HepG2 (cell line): ENCODE measurements around the gene S100Z. TPM values are rescaled to one million over a fixed set of nuclear protein-coding genes. Genes with fewer than 3 reads are reported as not detected.

Source experiments
- ATAC-seq: fragments of 200-7000 bp; cut with Tn5 transposase; 3 replicates; pipeline ENCODE4 v1.9.1; 2020; ENCODE audit warnings: mild to moderate bottlenecking, moderate library complexity
- BruUV-seq: library from RNA; stranded (reverse); fragments of 400-500 nt; replicated peaks from 2 replicates; lab custom pipeline; 2021; lab: Mats Ljungman, UMichigan
- CTCF ChIA-PET: fragments of 300-600 bp; formaldehyde crosslinking; extraction: SDS; loops from one replicate; lab custom pipeline; 2021; ENCODE audit warnings: low total read pairs, inconsistent platforms, low intra/inter-chr PET ratio; lab: Yijun Ruan, JAX
- POLR2A ChIA-PET: fragments of 350-600 bp; sonication (Branson Sonifier 250); formaldehyde crosslinking; loops from one replicate; lab custom pipeline; 2020; ENCODE audit warnings: antibody characterized with exemption, inconsistent platforms; lab: Yijun Ruan, JAX
- DNase-seq: peaks from one replicate; pipeline ENCODE4 v3.0.0-alpha.2; 2015; ENCODE audit warnings: low spot score
- FAIRE-seq: peaks from 3 replicates; lab custom pipeline; 2011; peaks lifted over from hg19 to GRCh38; lab: Jason Lieb, UNC
- H2AFZ ChIP-seq: one replicate; pipeline ENCODE4 v1.6.1; 2011; ENCODE audit warnings: low read length, inconsistent platforms
- H3K27ac ChIP-seq: fragments of 300-600 bp; 3 replicates; pipeline ENCODE4 v1.8.0; 2011; ENCODE audit warnings: mixed run types, mild to moderate bottlenecking, mixed read lengths, low read length, inconsistent platforms; ENCODE audit not compliant: insufficient read depth; ENCODE audit errors: extremely low read length
- H3K27me3 ChIP-seq, 2 experiments: fragments of 200-600 bp in 1 of 2; 2 replicates in 1 of 2; 3 replicates in 1 of 2; pipeline versions ENCODE4 v1.6.0 to v1.8.0; 2011; ENCODE audit warnings: low read length in 2 of 2, mild to moderate bottlenecking in 2 of 2, moderate library complexity in 2 of 2, inconsistent platforms in 1 of 2; ENCODE audit not compliant: insufficient read depth in 2 of 2, control insufficient read depth in 1 of 2
- H3K36me3 ChIP-seq, 2 experiments: fragments of 200-600 bp in 1 of 2; replicated peaks in 1 of 2; 2 replicates in 1 of 2; 3 replicates in 1 of 2; pipeline versions ENCODE4 v1.5.1 to v1.8.0; 2011; ENCODE audit warnings: low read length in 2 of 2, inconsistent platforms in 1 of 2; ENCODE audit not compliant: insufficient read depth in 2 of 2, control insufficient read depth in 1 of 2
- H3K4me1 ChIP-seq: 2 replicates; pipeline ENCODE4 v1.5.1; 2012; ENCODE audit warnings: low read length, inconsistent platforms; ENCODE audit not compliant: insufficient read depth
- H3K4me2 ChIP-seq: 2 replicates; pipeline ENCODE4 v1.6.0; 2011; ENCODE audit warnings: low read depth, low read length, inconsistent platforms
- H3K4me3 ChIP-seq, 3 experiments: fragments of 200-600 bp in 1 of 3; sonication (generic), shearing (Covaris generic) in 1 of 3; replicated peaks in 1 of 3; 2 replicates each; pipeline ENCODE4 v1.5.1; 2011 to 2016; ENCODE audit warnings: low read length in 3 of 3, inconsistent platforms in 2 of 3, low read depth in 2 of 3, mild to moderate bottlenecking in 2 of 3, control low read depth in 1 of 3, mixed read lengths in 1 of 3; ENCODE audit not compliant: insufficient read depth in 1 of 3
- H3K79me2 ChIP-seq: one replicate; pipeline ENCODE4 v1.6.1; 2011; ENCODE audit warnings: low read length, inconsistent platforms; ENCODE audit not compliant: insufficient read depth
- H3K9ac ChIP-seq: 2 replicates; pipeline ENCODE4 v1.6.0; 2011; ENCODE audit warnings: mild to moderate bottlenecking, low read depth, low read length, inconsistent platforms; ENCODE audit not compliant: insufficient read depth
- H3K9me3 ChIP-seq: 2 replicates; pipeline ENCODE4 v1.5.1; 2012; ENCODE audit warnings: mild to moderate bottlenecking, low read length
- H4K20me1 ChIP-seq: 2 replicates; pipeline ENCODE4 v1.6.0; 2011; ENCODE audit warnings: inconsistent platforms, mild to moderate bottlenecking, low read length, moderate library complexity; ENCODE audit not compliant: insufficient read depth
- AGO1 ChIP-seq: fragments of 200-400 bp; formaldehyde crosslinking; IDR thresholded peaks from 2 replicates; pipeline ENCODE4 v1.6.1; 2017; ENCODE audit warnings: mild to moderate bottlenecking, low read depth, low read length, moderate library complexity; ENCODE audit not compliant: poor library complexity, severe bottlenecking
- XBP1 ChIP-seq: sonication (generic); formaldehyde crosslinking; IDR thresholded peaks from 2 replicates; pipeline ENCODE4 v1.5.0; 2020; ENCODE audit warnings: missing genetic modification reagents
- ZBTB3 ChIP-seq: sonication (generic); formaldehyde crosslinking; IDR thresholded peaks from 2 replicates; pipeline ENCODE4 v1.4.0; 2020; ENCODE audit warnings: low read depth, mild to moderate bottlenecking, moderate library complexity, missing genetic modification reagents, borderline replicate concordance
- WGBS: methylation state at CpG from one replicate; pipeline ENCODE4 v1.1.6; 2017; ENCODE audit warnings: low lambda C conversion rate; 5-methylcytosine and 5-hydroxymethylcytosine counted together
- in situ Hi-C: cut with HindIII; loops from 2 replicates; pipeline ENCODE4 v1.10.0; 2017; ENCODE audit warnings: low pct_unique_long_range_greater_than_20kb; ENCODE audit not compliant: extremely low pct_ligation_motif_present
- intact Hi-C: fragments of 100-400 bp; cut with micrococcal nuclease; formaldehyde crosslinking; loops from one replicate; pipeline ENCODE4 v1.10.0; 2022; ENCODE audit not compliant: unreplicated experiment
- polyA plus RNA-seq, 8 experiments: library from polyadenylated mRNA; depleted of rRNA in 3 of 8; stranded (reverse) in 7 of 8; unstranded in 1 of 8; fragments of >200 nt; fragmentation: Illumina TruSeq in 4 of 8; extraction: Trizol in 4 of 8; gene quantifications; 2 replicates each; pipeline versions ENCODE4 v1.2.1 to v1.2.3, GENCODE V29; 2011 to 2016; ENCODE audit warnings: low read depth in 4 of 8, missing spikeins in 1 of 8, mixed read lengths in 1 of 8; ENCODE audit not compliant: insufficient read depth in 1 of 8
- total RNA-seq, 5 experiments: library from RNA; depleted of rRNA; stranded (reverse); fragments of >200 nt; fragmentation: Illumina TruSeq; extraction: Trizol; gene quantifications; 2 replicates each; pipeline ENCODE4 v1.2.3, GENCODE V29; 2016; ENCODE audit warnings: low read depth in 1 of 5
- TF ChIP-seq, protein P1 (sequence below): sonication (generic); formaldehyde crosslinking; IDR thresholded peaks from 2 replicates; pipeline ENCODE4 v1.4.0; 2020; ENCODE audit warnings: missing genetic modification reagents
- TF ChIP-seq, protein P2 (sequence below): sonication (generic); formaldehyde crosslinking; IDR thresholded peaks from 2 replicates; pipeline ENCODE4 v1.4.0; 2020; ENCODE audit warnings: missing genetic modification reagents
- TF ChIP-seq, protein P3 (sequence below): sonication (generic); formaldehyde crosslinking; IDR thresholded peaks from 2 replicates; pipeline ENCODE4 v1.5.1; 2020; ENCODE audit warnings: mild to moderate bottlenecking, missing genetic modification reagents

Gene S100Z
- total and polyA plus RNA-seq, 2 of the 13 experiments (the other 11 are each of a cell fraction or from before 2014, with no cell fraction given), result 0.22 TPM; not detected in 1

DNA sequence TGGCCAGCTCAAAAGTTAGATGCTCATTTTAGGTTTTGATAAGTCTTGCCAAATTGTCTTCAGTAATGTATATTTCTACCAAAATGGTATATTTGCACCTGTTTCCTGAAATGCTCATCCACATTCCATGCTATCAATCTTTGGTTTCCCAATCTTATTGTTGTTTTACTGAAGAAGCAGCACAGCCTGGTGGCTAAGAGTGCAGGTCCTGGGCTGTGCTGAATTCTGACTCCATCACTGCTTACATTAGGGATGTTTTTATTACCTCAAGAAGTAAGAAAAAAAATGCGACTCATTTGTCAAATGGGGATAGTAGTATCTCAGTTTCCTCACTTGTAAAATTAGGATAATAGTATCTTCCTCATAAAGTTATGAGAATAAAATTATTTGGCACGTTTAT lies 13.6 kb upstream of the S100Z start:
- in situ Hi-C loops (no loop called here), intact Hi-C loops (no loop called here)
- H3K27ac ChIP-seq, result no peak overlapping the region
- H3K4me2 ChIP-seq, result no peak overlapping the region
- no peak overlapping the region for H2AFZ ChIP-seq
- no peak for TF ChIP-seq AGO1
- TF ChIP-seq, protein P1, sequence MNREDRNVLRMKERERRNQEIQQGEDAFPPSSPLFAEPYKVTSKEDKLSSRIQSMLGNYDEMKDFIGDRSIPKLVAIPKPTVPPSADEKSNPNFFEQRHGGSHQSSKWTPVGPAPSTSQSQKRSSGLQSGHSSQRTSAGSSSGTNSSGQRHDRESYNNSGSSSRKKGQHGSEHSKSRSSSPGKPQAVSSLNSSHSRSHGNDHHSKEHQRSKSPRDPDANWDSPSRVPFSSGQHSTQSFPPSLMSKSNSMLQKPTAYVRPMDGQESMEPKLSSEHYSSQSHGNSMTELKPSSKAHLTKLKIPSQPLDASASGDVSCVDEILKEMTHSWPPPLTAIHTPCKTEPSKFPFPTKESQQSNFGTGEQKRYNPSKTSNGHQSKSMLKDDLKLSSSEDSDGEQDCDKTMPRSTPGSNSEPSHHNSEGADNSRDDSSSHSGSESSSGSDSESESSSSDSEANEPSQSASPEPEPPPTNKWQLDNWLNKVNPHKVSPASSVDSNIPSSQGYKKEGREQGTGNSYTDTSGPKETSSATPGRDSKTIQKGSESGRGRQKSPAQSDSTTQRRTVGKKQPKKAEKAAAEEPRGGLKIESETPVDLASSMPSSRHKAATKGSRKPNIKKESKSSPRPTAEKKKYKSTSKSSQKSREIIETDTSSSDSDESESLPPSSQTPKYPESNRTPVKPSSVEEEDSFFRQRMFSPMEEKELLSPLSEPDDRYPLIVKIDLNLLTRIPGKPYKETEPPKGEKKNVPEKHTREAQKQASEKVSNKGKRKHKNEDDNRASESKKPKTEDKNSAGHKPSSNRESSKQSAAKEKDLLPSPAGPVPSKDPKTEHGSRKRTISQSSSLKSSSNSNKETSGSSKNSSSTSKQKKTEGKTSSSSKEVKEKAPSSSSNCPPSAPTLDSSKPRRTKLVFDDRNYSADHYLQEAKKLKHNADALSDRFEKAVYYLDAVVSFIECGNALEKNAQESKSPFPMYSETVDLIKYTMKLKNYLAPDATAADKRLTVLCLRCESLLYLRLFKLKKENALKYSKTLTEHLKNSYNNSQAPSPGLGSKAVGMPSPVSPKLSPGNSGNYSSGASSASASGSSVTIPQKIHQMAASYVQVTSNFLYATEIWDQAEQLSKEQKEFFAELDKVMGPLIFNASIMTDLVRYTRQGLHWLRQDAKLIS, result no peak
- no peaks in the 10 kb centered on the region for H4K20me1 ChIP-seq
- H3K27me3 ChIP-seq, result no peaks in the 10 kb centered on the region
- ChIA-PET CTCF (no interaction called here), POLR2A (no interaction called here)
- no peak for FAIRE-seq
- ATAC-seq, result no peak
- BruUV-seq, result no TSS peak
- no peaks in the 10 kb centered on the region for H3K79me2 ChIP-seq
- WGBS, result 81% methylated on average over 2 of the region's 2 CpGs
- no peak overlapping the region for H3K4me3 ChIP-seq
- no peak for DNase-seq
- H3K36me3 ChIP-seq, result 0 out of 5 replicates have a peak, but pooled peaks cover 1 to 6% of the 10 kb centered on the region in 2 experiments
- H3K9ac ChIP-seq, result no peak overlapping the region
- H3K4me1 ChIP-seq, result no peaks in the 10 kb centered on the region
- H3K9me3 ChIP-seq, result no peaks in the 10 kb centered on the region

DNA sequence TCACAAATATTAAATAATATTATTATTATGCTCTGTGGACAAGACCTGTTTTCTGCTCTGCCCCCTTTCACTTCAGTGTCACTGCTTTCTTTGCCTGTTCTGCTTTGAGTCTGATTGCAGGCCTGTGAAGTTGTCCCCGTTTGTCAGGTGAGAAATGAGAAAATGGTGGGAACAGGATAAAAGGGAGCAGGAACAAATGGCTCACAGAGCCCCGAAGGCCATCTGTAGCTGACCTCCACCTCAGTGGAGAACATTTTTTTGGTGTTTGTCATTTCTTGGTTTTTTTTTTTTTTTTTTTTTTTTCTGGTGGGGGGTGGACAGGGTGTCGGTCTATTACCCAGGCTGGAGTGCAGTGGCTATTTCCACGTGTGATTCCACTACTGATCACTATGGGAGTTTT lies 13.2 kb upstream of the S100Z start:
- H2AFZ ChIP-seq, result no peak overlapping the region
- DNase-seq (no peak), ATAC-seq (no peak), FAIRE-seq (no peak)
- H3K4me3 ChIP-seq, result no peak overlapping the region
- 80% methylated on average over 4 of the region's 4 CpGs for WGBS
- H3K27ac ChIP-seq, result no peak overlapping the region
- BruUV-seq, result no TSS peak
- no peak overlapping the region for H3K4me2 ChIP-seq
- in situ Hi-C loops, result no loop called here
- no peak overlapping the region for H3K9ac ChIP-seq
- H4K20me1 ChIP-seq, result no peaks in the 10 kb centered on the region
- CTCF ChIA-PET, result no interaction called here
- 0 out of 5 replicates have a peak, but pooled peaks cover 1 to 6% of the 10 kb centered on the region in 2 experiments for H3K36me3 ChIP-seq
- POLR2A ChIA-PET, result no interaction called here
- no peaks in the 10 kb centered on the region for H3K4me1 ChIP-seq
- intact Hi-C loops, result no loop called here
- H3K27me3 ChIP-seq, result no peaks in the 10 kb centered on the region
- no peaks in the 10 kb centered on the region for H3K9me3 ChIP-seq
- no peaks in the 10 kb centered on the region for H3K79me2 ChIP-seq
- TF ChIP-seq, protein P2, sequence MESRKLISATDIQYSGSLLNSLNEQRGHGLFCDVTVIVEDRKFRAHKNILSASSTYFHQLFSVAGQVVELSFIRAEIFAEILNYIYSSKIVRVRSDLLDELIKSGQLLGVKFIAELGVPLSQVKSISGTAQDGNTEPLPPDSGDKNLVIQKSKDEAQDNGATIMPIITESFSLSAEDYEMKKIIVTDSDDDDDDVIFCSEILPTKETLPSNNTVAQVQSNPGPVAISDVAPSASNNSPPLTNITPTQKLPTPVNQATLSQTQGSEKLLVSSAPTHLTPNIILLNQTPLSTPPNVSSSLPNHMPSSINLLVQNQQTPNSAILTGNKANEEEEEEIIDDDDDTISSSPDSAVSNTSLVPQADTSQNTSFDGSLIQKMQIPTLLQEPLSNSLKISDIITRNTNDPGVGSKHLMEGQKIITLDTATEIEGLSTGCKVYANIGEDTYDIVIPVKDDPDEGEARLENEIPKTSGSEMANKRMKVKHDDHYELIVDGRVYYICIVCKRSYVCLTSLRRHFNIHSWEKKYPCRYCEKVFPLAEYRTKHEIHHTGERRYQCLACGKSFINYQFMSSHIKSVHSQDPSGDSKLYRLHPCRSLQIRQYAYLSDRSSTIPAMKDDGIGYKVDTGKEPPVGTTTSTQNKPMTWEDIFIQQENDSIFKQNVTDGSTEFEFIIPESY (CRISPR knock-in tag), result no peak
- TF ChIP-seq, protein P3, sequence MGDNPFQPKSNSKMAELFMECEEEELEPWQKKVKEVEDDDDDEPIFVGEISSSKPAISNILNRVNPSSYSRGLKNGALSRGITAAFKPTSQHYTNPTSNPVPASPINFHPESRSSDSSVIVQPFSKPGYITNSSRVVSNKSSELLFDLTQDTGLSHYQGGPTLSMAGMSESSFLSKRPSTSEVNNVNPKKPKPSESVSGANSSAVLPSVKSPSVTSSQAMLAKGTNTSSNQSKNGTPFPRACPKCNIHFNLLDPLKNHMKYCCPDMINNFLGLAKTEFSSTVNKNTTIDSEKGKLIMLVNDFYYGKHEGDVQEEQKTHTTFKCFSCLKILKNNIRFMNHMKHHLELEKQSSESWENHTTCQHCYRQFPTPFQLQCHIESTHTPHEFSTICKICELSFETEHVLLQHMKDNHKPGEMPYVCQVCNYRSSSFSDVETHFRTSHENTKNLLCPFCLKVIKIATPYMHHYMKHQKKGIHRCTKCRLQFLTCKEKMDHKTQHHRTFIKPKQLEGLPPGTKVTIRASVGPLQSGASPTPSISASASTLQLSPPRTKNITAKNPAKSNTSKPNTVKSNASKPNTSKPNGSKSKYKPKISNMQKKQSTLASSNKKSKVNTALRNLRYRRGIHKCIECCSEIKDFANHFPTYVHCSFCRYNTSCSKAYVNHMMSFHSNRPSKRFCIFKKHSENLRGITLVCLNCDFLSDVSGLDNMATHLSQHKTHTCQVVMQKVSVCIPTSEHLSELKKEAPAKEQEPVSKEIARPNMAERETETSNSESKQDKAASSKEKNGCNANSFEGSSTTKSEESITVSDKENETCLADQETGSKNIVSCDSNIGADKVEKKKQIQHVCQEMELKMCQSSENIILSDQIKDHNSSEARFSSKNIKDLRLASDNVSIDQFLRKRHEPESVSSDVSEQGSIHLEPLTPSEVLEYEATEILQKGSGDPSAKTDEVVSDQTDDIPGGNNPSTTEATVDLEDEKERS (CRISPR knock-in tag), result no peak
- no peak for TF ChIP-seq ZBTB3 (CRISPR knock-in tag)
- TF ChIP-seq XBP1 (CRISPR knock-in tag), result no peak
